NK-92 (cell line): ENCODE measurements around the gene B3GNT8.
"Not testable (repeated sequence)": the region's sequence is repeated elsewhere in the genome, so short reads cannot be mapped to it uniquely, and the experiment has no call there.

Experiments
- DNase-seq: peaks from one replicate; lab custom pipeline; 2025; ENCODE audit not compliant: unreplicated experiment; lab: John Stamatoyannopoulos, UW

Gene B3GNT8

GRCh38 chr19:41426952-41427646 is at the start of gene B3GNT8:
B3GNT8 (minus strand) TSS chr19:41427374; CDS start chr19:41426778, 596 bp downstream.
- DNase-seq = no peak

- no peak for DNase-seq
Measured at GRCh38 chr19:41476583-41476982, 49.4 kb upstream of the B3GNT8 start.

GRCh38 chr19:41463257-41464256 is 36.4 kb upstream of the B3GNT8 start:
- not testable (repeated sequence) for DNase-seq

- DNase-seq = no peak
Measured at GRCh38 chr19:41462497-41462896, 35.3 kb upstream of the B3GNT8 start.

GRCh38 chr19:41457241-41457640 is 30.1 kb upstream of the B3GNT8 start:
- DNase-seq = no peak

- DNase-seq = no peak
Measured at GRCh38 chr19:41456342-41456918, 29.3 kb upstream of the B3GNT8 start.

GRCh38 chr19:41455936-41456335 is 28.8 kb upstream of the B3GNT8 start:
- DNase-seq = no peak

GRCh38 chr19:41452584-41453275 is 25.6 kb upstream of the B3GNT8 start:
- DNase-seq = no peak

- no peak for DNase-seq
Measured at GRCh38 chr19:41449865-41450178, 22.6 kb upstream of the B3GNT8 start.

- no peak for DNase-seq
Measured at GRCh38 chr19:41449079-41449864, 22.1 kb upstream of the B3GNT8 start.

GRCh38 chr19:41447732-41448332 is 20.7 kb upstream of the B3GNT8 start:
- no peak for DNase-seq

GRCh38 chr19:41445575-41445974 is 18.4 kb upstream of the B3GNT8 start:
- DNase-seq = no peak

- no peak for DNase-seq
Measured at GRCh38 chr19:41443813-41444455, 16.8 kb upstream of the B3GNT8 start.

- no peak for DNase-seq
Measured at GRCh38 chr19:41442473-41443355, 15.5 kb upstream of the B3GNT8 start, which contains the start of gene ERICH4. ERICH4 (plus strand) TSS chr19:41443156; CDS start chr19:41443170, 14 bp downstream.

GRCh38 chr19:41441321-41441945 is 14.3 kb upstream of the B3GNT8 start:
- no peak for DNase-seq

- DNase-seq = peak; percentile 51
Measured at GRCh38 chr19:41439441-41440222, 12.5 kb upstream of the B3GNT8 start, which contains the start of gene DMAC2. DMAC2 (minus strand) TSS chr19:41439912; CDS start chr19:41439899, 13 bp downstream.

- no peak for DNase-seq
Measured at GRCh38 chr19:41437944-41438574, 10.9 kb upstream of the B3GNT8 start.
